Adrenal gland (tissue), 5 donors: ENCODE measurements around the gene ERVFRD-1.

Experiments
- CTCF ChIP-seq, 6 experiments: fragments of 450-650 bp in 4 of 6; fragments of 200-600 bp in 2 of 6; sonication (generic) in 1 of 6; IDR thresholded peaks; 1 replicate in 5 of 6; 2 replicates in 1 of 6; pipeline versions ENCODE4 v1.5.1 to v1.8.0; 2016 to 2021; ENCODE audit warnings: antibody characterized with exemption in 6 of 6, mild to moderate bottlenecking in 2 of 6, moderate library complexity in 1 of 6
- POLR2A ChIP-seq, 2 donors: fragments of 450-650 bp; IDR thresholded peaks; one replicate each; pipeline ENCODE4 v1.6.1; 2017; ENCODE audit warnings: antibody characterized with exemption in 2 of 2, mild to moderate bottlenecking in 2 of 2, moderate library complexity in 1 of 2
- donor health status: DM: no; HTN: no; CAD: no.

GRCh38 chr6:11146117-11146826, 34.7 kb upstream of the ERVFRD-1 start:
- TF ChIP-seq CTCF (IDR thresholded peaks at IDR 0.05) (no peak), POLR2A (IDR thresholded peaks at IDR 0.05) (no peak)
